Fibroblast of upper back skin (primary cell): ENCODE data around the gene ZFHX3.
A peak's percentile ranks its signal among the peaks of the same experiment; 100 is the strongest.
"Not testable (repeated sequence)": the region's sequence is repeated elsewhere in the genome, so short reads cannot be mapped to it uniquely, and the experiment has no call there.

Source experiments
- DNase-seq: peaks from one replicate; pipeline ENCODE4 v3.0.0-alpha.2; 2013

ZFHX3 gene

GRCh38 chr16:73019457-73020362 is 28.2 kb downstream of the ZFHX3 start:
- peak; percentile 64 for DNase-seq

- DNase-seq: no peak
Observed at GRCh38 chr16:73018821-73019456, 29.0 kb downstream of the ZFHX3 start.

GRCh38 chr16:73017321-73017720 is 30.6 kb downstream of the ZFHX3 start:
- no peak for DNase-seq

- no peak for DNase-seq
Observed at GRCh38 chr16:73016488-73016830, 31.5 kb downstream of the ZFHX3 start.

GRCh38 chr16:73015612-73016487 is 32.1 kb downstream of the ZFHX3 start:
- DNase-seq: no peak

GRCh38 chr16:73014768-73015167 is 33.2 kb downstream of the ZFHX3 start:
- no peak for DNase-seq

GRCh38 chr16:73013974-73014373 is 34.0 kb downstream of the ZFHX3 start:
- DNase-seq: no peak

GRCh38 chr16:73012341-73012740 is 35.6 kb downstream of the ZFHX3 start:
- DNase-seq: no peak

- DNase-seq: no peak
Observed at GRCh38 chr16:73011926-73012325, 36.0 kb downstream of the ZFHX3 start.

GRCh38 chr16:73010150-73010676 is 37.7 kb downstream of the ZFHX3 start:
- DNase-seq: no peak

- not testable (repeated sequence) for DNase-seq
Observed at GRCh38 chr16:73009710-73010109, 38.2 kb downstream of the ZFHX3 start.

GRCh38 chr16:73006026-73006425 is 41.9 kb downstream of the ZFHX3 start:
- DNase-seq: no peak

- peak; percentile 94 for DNase-seq
Observed at GRCh38 chr16:73002866-73003265, 45.1 kb downstream of the ZFHX3 start.

GRCh38 chr16:73000907-73001521 is 46.9 kb downstream of the ZFHX3 start:
- DNase-seq: no peak

- peak; percentile 35 for DNase-seq
Observed at GRCh38 chr16:73000020-73000906, 47.7 kb downstream of the ZFHX3 start.

- no peak for DNase-seq
Observed at GRCh38 chr16:72999541-73000019, 48.3 kb downstream of the ZFHX3 start.

GRCh38 chr16:72997141-72997542 is 50.8 kb downstream of the ZFHX3 start:
- DNase-seq: no peak

- DNase-seq: no peak
Observed at GRCh38 chr16:72996291-72997062, 51.5 kb downstream of the ZFHX3 start.

GRCh38 chr16:72995882-72996270 is 52.1 kb downstream of the ZFHX3 start:
- DNase-seq: not testable (repeated sequence)

- no peak for DNase-seq
Observed at GRCh38 chr16:72995151-72995881, 52.6 kb downstream of the ZFHX3 start.
